Spinal cord (tissue), 10 donors: ENCODE data around the gene CACHD1. TPM values are rescaled to one million over a fixed set of nuclear protein-coding genes. Genes with fewer than 3 reads are reported as not detected.

Source experiments
- DNase-seq, 6 donors: peaks; one replicate each; pipeline versions ENCODE4 v3.0.0 to v3.0.0-alpha.2; 2013 to 2015; ENCODE audit warnings: low spot score in 6 of 6, low read depth in 4 of 6
- H3K27ac ChIP-seq: one replicate; pipeline ENCODE4 v1.5.1; 2013; ENCODE audit warnings: low read depth, low read length, control low read depth
- H3K27me3 ChIP-seq: one replicate; pipeline ENCODE4 v1.6.1; 2013; ENCODE audit warnings: low read length; ENCODE audit not compliant: control insufficient read depth, insufficient read depth
- H3K36me3 ChIP-seq: one replicate; pipeline ENCODE4 v1.6.1; 2013; ENCODE audit warnings: low read length; ENCODE audit not compliant: control insufficient read depth, insufficient read depth
- H3K4me1 ChIP-seq: one replicate; pipeline ENCODE4 v1.6.1; 2013; ENCODE audit warnings: low read length; ENCODE audit not compliant: control insufficient read depth, insufficient read depth
- H3K4me3 ChIP-seq: one replicate; pipeline ENCODE4 v1.5.1; 2013; ENCODE audit warnings: low read depth, low read length, control low read depth
- H3K9me3 ChIP-seq: one replicate; pipeline ENCODE4 v1.6.1; 2013; ENCODE audit warnings: low read length; ENCODE audit not compliant: control insufficient read depth, insufficient read depth
- WGBS: methylation state at CpG from one replicate; pipeline ENCODE4 v1.1.5; 2013; ENCODE audit warnings: missing lambda C conversion rate; ENCODE audit not compliant: insufficient coverage; 5-methylcytosine and 5-hydroxymethylcytosine counted together
- polyA plus RNA-seq, 2 donors: library from polyadenylated mRNA; unstranded; fragments of 120-200 nt; gene quantifications; one replicate each; pipeline ENCODE4 v1.2.1, GENCODE V29; 2013; ENCODE audit not compliant: insufficient read length in 2 of 2
- total RNA-seq, 2 donors: library from RNA; depleted of rRNA in 1 of 2; stranded (reverse); fragments of 120-200 nt in 1 of 2; fragments of >200 nt in 1 of 2; gene quantifications; one replicate each; pipeline versions ENCODE4 v1.2.3 to v1.2.4, GENCODE V29; 2013 to 2014
- donor health status: healthy.

Gene CACHD1
- total and polyA plus RNA-seq, 4 donors: 30.7 to 45.0 (median 36.9) TPM

DNA sequence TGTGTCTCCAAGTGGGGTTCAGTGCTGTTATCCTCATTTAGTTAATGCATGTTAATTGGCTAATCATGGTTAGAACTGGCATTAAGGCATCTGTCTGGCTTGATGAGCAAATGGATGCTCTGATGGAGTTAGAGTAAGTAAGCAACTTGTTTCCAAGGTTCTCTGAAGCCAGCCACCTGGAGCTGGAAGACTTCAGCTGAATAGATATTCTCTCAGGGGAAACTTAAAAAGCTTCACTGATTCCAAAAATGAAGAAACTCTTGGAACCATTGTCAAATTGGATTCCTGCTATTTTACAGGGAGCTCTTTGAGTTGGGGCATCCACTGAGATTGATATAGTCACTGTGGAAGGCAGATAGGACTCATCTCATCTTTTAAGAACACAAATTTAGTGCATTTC is 118.9 kb downstream of the CACHD1 start:
- no peak overlapping the region for H3K27ac ChIP-seq
- H3K4me3 ChIP-seq: no peak overlapping the region
- no peaks in the 10 kb centered on the region for H3K9me3 ChIP-seq
- no peaks in the 10 kb centered on the region for H3K27me3 ChIP-seq
- H3K4me1 ChIP-seq: no peaks in the 10 kb centered on the region
- H3K36me3 ChIP-seq: no peaks in the 10 kb centered on the region
- peak in 1 of 6 donors; percentile 82 for DNase-seq

DNA sequence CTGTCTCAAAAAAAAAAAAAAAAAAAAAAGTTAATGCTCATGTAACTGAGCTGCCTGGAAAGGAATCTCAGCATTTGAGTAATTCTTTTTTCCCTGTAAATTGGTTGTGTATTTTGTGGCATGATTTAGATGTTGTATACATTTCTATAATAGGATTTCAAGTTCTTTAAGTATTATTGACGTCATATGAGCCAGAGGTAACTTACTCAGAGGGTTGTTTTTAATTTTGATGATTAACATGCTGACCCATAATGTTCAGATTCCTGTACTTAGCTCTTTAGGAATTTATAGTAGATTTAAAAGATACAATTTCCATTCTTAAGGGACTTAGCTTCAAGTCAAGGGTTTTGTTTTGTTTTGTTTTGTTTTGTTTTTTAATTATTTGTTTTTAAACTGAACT is 120.4 kb downstream of the CACHD1 start:
- Histone ChIP-seq H3K4me3 (no peak overlapping the region), H3K4me1 (no peaks in the 10 kb centered on the region), H3K36me3 (no peaks in the 10 kb centered on the region), H3K27me3 (no peaks in the 10 kb centered on the region), H3K27ac (no peak overlapping the region), H3K9me3 (no peaks in the 10 kb centered on the region)
- no peak for DNase-seq
- WGBS: no CpG with 5 or more reads among the region's 1 CpG

DNA sequence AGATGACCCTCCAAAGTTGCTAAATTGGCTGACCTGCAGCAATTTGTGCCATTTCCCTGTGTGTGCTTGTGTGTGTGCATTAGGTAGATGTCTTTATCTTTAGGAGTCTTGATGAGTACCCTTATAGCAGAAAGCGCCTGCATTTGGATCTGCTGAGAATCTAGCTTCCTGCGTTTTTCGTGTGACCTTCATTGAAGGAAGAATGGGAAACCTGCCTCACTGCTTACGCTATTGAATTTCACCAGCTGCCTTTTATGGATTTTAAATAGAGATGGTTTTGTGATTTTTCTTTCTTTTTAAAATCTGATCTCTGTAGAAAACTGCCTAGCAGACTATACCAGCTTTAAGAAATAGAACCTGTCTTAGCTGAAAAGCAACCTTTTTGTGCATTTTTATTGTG is 124.5 kb downstream of the CACHD1 start:
- 61% methylated on average over 3 of the region's 4 CpGs for WGBS
- H3K4me3 ChIP-seq: no peak overlapping the region
- no peaks in the 10 kb centered on the region for H3K9me3 ChIP-seq
- peak in 1 of 6 donors; percentile 52 for DNase-seq
- no peaks in the 10 kb centered on the region for H3K36me3 ChIP-seq
- peak overlapping the region; percentile 25 for H3K27ac ChIP-seq
- H3K27me3 ChIP-seq: no peaks in the 10 kb centered on the region
- H3K4me1 ChIP-seq: peaks cover 3% of the 10 kb centered on the region

DNA sequence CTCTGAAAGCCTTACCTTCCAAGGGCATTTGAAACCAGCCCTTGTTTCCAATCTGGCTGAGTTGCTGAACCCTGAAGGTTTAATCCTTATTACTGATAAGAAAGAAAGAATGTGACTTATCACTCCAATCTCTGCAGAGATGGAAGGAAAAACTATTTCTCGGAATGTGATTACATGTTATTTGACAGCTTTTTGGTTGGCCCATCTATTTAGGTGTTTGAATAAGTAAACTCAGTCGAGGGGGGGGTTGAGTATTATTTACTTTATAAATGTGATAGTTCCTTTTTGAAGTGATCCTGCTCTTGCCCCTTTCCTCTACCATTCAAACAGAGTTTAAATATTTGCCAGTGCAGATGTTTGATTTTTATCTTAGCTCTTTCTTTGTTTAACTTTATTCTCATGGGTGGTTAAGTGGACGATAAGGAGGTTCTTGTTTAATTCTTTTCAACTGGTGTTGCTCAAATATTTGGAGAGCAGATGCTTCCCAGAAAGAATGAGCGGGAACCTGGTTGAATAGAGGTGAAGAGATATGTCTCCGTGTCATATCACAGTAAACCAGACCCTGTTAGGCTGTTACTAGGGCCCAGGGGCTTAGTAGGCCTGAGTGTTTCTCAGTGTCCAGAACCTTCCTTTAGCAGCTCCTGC is 126.1 kb downstream of the CACHD1 start:
- no CpG with 5 or more reads among the region's 5 CpGs for WGBS
- no peaks in the 10 kb centered on the region for H3K27me3 ChIP-seq
- no peak for DNase-seq

DNA sequence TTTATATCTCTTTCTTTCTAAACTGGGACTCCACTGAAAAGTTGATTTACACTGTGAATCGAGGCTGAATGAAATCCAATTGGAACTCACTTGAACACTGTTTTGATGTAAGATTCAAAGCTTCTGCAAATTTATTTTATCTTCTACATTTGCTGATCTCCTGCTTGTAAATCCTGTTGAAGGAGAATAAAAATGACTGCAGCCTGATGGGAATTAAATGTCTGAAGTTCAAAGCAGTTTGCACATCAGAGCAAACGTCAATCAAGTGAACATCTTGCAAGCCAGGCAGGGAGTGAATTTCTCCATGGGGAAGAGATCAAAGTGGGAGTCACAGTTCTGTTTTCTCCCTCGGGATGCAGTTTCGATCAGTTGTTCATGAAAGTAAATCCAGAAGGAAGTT is 127.2 kb downstream of the CACHD1 start:
- no peaks in the 10 kb centered on the region for H3K9me3 ChIP-seq
- 33% methylated on average over 1 of the region's 4 CpGs for WGBS
- peaks cover 3% of the 10 kb centered on the region for H3K4me1 ChIP-seq
- no peaks in the 10 kb centered on the region for H3K36me3 ChIP-seq
- no peaks in the 10 kb centered on the region for H3K27me3 ChIP-seq
- peak in 1 of 6 donors; percentile 59 for DNase-seq
- H3K27ac ChIP-seq: no peak overlapping the region
- H3K4me3 ChIP-seq: no peak overlapping the region

More for the DNA sequence above, 126.1 kb downstream of the CACHD1 start:
- no peaks in the 10 kb centered on the region for H3K9me3 ChIP-seq
- peaks cover 3% of the 10 kb centered on the region for H3K4me1 ChIP-seq
- no peak overlapping the region for H3K4me3 ChIP-seq
- no peak overlapping the region for H3K27ac ChIP-seq
- H3K36me3 ChIP-seq: no peaks in the 10 kb centered on the region

DNA sequence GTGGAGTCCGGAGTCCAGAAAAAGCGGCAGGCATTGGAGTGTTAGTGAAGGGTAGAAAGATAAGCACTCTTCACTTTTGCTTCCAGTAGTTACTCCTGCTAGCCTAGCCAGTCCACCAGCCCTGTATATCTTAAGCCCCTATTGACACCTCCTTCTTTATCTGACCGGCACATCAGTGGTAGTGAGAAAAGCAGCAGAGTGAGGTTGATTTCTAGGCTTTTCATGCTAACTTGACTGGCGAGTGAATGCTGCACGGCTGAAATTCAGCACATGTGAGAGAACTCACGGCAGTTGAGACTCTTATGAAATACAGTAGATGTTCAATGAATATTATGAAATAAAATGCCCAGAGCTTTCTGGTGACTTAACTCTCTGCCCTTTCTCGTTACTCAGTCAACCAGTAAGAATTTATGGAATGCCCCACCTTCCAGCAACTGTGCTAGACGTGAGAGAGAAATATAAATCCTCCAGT is 128.2 kb downstream of the CACHD1 start:
- DNase-seq: peak in 1 of 6 donors; percentile 55

DNA sequence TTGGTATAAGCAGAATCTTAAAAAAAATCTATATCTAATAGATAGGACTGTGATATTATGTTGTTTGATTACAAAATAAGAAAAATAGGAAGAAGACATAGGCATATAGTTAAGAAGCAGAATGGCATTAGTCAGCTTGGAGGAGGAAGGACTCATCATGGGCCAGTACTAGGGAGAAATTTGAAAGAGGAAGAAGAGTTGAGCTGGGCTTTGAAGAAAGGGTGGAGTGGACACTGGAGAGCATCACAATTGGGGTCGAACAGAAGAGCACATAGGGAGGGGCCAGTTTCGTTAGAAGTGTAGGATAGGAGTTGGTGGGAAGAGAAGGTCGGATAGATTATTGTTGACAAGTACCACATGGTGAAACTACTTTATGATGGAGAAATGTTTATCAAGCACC is 129.3 kb downstream of the CACHD1 start:
- Histone ChIP-seq H3K36me3 (no peaks in the 10 kb centered on the region), H3K9me3 (no peaks in the 10 kb centered on the region), H3K27ac (no peak overlapping the region), H3K4me1 (peaks cover 3% of the 10 kb centered on the region), H3K27me3 (no peaks in the 10 kb centered on the region), H3K4me3 (no peak overlapping the region)
- WGBS: 94% methylated on average over 2 of the region's 3 CpGs
- DNase-seq: no peak

More for the DNA sequence above, 128.2 kb downstream of the CACHD1 start:
- Histone ChIP-seq H3K9me3 (no peaks in the 10 kb centered on the region), H3K27ac (no peak overlapping the region), H3K36me3 (no peaks in the 10 kb centered on the region), H3K27me3 (no peaks in the 10 kb centered on the region), H3K4me3 (no peak overlapping the region), H3K4me1 (peaks cover 3% of the 10 kb centered on the region)
- WGBS: no CpG with 5 or more reads among the region's 8 CpGs

DNA sequence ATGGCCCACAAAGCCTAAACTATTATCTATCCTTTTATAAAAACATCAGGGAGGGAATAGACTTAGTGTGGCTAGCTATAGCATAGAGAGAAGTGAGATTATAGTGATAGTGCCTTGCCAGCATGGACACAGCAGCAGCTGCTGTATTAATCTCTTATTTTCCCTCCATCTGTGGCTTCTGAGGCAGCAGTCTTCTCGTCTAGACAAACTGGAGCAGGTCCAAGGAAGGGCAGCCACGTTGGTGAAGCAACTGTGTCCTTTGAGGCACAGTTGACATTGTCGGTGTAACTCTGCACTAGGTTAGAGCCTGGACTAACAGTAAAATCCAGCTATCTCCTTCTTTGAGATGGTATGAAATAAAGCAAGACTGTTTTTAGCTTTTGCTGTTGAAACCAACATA is 131.3 kb downstream of the CACHD1 start:
- Histone ChIP-seq H3K27me3 (no peaks in the 10 kb centered on the region), H3K4me1 (peaks cover 3% of the 10 kb centered on the region), H3K9me3 (no peaks in the 10 kb centered on the region), H3K36me3 (no peaks in the 10 kb centered on the region), H3K27ac (no peak overlapping the region), H3K4me3 (no peak overlapping the region)
- 38% methylated on average over 2 of the region's 3 CpGs for WGBS
- DNase-seq: no peak

DNA sequence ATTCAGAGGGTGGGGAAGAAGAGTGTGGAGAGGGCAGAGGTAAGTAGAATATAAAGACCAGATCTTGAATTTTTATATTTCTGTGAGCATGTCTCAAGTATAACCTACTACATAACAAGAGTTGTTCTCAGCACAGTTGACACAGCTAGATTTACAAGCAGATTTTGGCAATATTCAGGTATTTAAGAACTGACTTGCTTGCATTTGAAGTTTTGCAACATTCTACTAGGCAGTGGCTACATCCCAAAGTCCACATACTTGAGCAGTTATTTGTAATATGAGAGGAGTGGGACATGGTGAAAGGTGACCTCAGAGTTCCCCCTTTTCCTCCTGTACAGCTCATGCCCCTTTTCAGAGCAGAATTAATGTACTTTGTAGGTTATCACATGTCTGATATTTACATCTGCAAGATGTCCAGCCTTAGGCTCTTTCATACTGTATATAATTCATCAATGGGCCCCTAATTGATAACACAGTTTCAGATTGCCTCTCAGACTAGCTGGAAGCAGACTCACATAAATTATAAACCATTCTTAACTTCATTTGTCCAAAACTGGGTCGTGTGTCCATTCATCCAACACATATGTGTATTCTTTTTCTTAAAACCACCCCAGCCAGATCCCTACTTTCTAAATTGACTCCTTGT is 138.2 kb downstream of the CACHD1 start:
- Histone ChIP-seq H3K9me3 (peaks cover 9% of the 10 kb centered on the region), H3K36me3 (peaks cover 8% of the 10 kb centered on the region), H3K27ac (no peak overlapping the region), H3K4me3 (no peak overlapping the region), H3K4me1 (no peaks in the 10 kb centered on the region), H3K27me3 (no peaks in the 10 kb centered on the region)
- WGBS: no CpG with 5 or more reads among the region's 1 CpG
- no peak for DNase-seq

DNA sequence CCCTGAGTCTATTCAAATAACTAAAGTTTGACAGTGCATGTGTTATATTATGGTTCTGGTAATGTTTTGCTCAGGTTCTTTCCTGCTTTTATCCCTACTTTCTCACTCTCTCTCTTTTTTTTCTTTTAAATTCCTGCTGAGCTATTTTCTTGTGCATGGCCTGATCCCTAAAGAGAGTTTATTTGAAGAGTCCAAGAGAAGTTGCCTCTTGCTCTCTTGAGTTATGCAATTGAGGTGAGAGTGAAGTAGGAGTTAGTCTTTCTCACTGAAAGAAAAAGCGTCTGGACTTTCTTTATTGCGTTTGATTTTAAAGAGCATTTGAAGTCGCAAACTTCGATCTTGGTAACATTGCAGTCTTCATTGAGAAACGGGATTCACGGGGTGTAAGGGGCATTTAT is 138.7 kb downstream of the CACHD1 start:
- no peaks in the 10 kb centered on the region for H3K4me1 ChIP-seq
- no peaks in the 10 kb centered on the region for H3K27me3 ChIP-seq
- no peak for DNase-seq
- H3K36me3 ChIP-seq: peaks cover 8% of the 10 kb centered on the region
- no peak overlapping the region for H3K27ac ChIP-seq
- 90% methylated on average over 6 of the region's 6 CpGs for WGBS
- no peak overlapping the region for H3K4me3 ChIP-seq
- H3K9me3 ChIP-seq: peaks cover 9% of the 10 kb centered on the region
